NCI-H2171 (cell line): ENCODE results near the gene PRRX2.
"Not testable (repeated sequence)": the region's sequence is repeated elsewhere in the genome, so short reads cannot be mapped to it uniquely, and the experiment has no call there.

Experiments used
- DNase-seq: peaks from one replicate; lab custom pipeline; 2025; lab: John Stamatoyannopoulos, UW

Gene PRRX2

DNA sequence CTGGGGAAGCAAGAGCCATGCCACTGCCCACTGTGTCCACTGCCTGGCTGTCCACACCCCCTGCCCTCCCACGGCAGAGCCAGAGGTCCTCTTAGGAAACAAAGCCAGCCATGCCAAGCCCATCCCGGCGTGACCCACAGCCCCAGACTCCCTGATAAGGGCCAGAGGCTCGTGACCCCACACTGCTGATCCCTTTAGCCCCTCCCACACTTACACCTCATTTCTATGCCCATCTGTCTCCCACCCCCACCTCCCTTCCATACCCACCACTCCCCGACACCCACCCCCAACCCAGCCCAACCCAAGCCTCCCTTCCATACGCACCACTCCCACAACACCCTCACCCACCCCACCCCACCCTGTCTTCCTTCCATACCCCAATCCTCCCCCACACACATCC, 70.1 kb downstream of the PRRX2 start:
- DNase-seq: no peak

DNA sequence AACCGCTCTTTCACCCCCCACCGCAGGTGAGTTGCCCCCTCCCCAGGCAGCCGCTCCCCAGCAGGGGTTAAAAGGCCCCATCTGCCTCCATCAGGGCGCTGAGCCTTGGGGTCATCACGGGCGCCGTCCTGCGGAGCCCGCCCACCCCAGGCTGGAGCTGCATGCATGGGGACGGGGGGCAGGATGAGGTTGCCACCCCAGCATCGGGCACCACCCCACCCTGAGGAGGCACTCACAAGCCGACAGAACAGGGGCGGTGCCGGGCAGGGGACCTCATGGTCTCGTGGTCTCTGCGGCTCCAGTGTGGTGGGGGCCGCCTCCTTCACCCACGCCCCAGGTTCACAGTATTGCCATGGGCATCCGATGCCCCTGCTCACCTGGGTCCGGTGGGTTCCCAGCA, 70.9 kb downstream of the PRRX2 start:
- no peak for DNase-seq

DNA sequence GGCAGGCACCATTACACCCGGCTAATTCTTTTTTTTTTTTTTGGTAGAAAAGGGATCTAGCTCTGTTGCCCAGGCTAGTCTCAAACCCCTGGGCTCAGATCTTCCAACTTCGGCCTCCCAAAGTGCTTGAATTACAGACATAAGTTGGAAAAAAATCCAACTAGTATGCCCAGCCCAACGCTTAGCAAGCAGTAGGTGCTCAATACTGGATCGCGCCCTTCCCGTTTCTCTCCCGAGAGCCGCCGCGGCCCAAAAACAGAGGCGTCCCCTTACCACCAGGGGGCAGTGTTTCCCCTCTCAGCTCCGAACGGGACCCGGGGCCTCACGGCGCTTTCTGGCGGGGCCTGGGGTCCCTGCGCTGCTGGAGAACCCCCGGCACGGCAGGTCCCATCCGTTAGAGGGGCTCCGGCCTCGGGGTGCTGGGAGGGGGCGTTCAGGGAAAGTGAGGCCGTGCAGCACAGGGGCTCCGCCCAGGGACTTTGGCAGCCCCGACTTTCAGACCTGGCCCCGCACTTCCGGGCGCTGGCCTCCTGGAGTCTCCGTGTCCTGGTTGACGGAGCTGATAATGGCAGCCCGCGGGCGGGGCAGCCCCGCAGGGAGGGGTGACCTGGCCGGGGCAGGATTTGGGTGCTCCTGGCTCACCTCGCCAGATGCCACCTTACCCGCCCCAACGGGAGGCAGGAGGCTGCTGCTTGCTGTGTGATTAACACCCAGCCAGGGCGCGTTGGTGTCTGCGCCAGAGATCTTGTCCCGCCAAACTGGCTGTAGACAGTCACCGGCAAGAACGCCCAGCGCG, 72.2 kb downstream of the PRRX2 start:
- peak; percentile 95 for DNase-seq

DNA sequence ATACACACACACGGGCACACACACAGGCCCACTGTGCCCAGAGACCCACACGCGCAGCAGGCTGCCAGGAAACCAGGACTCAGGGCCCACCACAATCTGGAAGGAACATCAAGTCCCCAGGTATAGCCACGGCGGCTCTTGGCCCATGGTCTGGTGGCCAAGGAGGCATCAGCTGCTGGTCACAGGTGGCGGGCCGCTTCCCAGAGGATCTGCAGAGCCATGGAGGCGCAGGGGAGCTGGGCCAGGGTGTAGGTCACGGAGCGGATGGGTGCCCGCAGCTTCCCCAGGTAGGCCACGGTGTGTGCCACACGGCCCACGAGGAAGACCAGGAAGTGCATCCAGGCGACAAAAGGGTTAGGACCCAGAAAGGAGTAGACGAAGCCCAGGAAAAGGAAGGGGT, 74.0 kb downstream of the PRRX2 start:
- no peak for DNase-seq

DNA sequence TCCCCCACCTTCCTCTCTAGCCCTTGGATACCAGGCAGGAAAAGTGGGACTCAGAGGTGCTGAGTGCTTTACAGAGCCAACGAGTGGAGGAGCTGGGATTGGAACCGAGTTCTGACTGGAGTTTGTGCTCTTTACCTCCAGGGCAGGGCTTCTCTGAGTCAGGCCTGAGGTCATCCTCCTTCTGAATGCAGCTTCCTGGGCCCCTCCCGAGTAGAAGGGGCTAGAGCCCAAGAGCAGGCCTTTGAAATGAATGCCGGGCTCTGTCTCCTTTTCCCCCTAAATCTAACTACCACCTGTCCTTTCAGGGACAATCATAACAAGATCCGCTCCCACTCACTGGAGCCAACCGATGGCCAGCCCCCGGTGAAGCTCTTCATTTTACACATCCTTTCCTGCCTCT, 74.7 kb downstream of the PRRX2 start:
- DNase-seq: no peak

DNA sequence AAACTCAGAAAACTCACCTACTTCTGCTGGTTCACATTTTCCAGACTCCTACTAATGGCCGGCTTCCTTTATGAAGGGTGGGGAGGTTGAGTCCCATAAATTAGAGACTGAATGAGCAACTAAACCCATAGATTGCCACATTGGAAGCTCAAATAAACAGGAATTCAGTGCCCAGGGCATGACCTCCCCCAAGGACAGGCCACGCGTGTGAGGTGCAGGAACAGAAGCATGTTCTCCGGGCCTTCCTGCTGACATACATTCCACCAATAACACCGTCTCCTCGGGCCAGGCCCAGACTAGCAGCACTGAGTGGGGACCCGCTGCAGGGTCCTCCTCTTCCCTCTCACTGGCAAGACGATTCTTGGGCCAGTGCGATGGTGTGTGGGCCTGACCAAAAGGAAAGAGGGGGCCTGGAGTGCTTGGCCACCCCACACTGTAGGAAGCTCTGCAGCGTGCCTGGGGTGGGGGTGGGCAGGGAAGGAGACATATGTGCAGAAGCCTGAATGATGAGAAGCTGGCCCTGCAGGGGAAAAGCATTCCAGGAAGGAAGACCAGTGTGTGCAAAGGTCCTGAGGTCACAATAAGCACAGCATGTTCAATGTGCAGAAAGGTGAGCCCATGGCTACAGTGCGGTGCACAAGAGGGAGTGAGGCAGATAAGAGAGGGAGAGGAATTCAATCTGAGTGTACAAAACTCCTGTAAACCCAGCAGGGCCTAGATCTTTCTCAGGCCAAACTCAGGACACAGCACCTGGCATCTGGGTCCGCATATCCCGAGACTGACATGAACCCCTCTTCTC, 75.4 kb downstream of the PRRX2 start:
- no peak for DNase-seq

DNA sequence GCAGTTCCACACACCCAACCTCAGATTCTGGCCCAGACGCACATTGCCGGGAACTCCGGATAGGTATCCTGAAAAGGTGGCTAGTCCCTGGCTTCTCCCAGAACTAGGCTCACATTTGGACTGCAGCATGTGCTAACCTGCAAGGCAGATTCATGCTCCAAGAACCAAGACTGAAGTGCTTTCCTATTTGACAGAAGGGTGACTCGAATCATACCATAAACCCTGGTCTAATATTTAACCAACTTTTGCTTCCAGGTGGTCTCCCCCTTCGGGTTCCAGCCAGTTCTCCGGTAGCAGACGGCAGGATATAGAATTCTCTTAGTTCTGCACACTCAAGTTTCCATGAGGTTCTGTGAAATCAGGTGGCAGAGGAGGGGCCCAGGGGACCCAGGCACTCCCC, 79.8 kb downstream of the PRRX2 start:
- no peak for DNase-seq

DNA sequence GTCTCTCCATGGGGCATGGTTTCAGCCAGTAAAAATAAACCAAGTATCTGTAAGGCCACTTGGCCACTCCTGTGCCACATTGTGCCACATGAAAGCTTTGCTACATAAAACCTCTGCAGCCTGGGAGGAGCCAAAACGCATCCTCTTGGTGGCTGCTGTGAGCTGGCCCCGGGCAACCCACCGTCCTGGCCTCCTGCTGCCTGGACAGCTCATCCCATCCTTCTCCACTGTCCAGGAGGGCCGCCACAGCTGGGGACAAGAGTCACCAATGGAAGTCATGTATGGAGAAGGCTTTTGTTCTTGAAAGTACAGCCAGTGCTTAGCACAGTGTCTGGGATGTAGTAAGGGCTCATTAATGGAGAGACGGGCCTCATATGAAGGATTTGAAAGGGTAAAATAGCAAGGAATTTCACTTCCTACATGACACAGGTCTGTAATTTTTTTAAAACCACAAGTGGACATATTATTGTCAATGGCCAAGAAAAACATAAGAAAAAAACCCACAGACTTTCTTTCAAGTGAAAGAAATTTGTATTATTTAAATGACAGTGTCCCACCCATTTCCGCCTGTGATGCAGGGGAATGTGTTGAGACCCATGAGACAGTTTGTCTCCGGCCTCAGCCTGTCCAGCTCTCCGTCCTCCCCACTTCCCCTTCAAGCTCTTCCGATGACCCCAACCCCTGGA, 80.8 kb downstream of the PRRX2 start:
- DNase-seq: no peak

DNA sequence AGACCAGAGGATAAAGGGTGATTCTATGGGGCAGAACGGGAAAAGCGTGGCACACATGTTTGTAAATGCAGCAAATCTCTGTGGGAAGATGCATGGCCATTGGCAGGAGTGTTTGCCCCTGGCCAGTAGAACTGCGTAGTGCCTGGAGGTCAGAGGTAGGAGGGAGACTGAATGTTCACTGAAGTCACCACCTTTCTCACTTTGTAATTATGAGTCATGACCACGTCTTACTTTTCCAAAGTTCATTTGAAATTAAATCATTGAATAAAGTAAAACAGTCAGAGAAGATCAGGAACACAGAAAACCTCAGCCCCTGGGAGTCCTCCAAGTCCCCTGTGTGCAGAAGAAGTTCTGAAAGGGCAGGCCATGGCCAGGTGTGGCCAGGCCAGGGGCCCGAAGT, 82.8 kb downstream of the PRRX2 start:
- no peak for DNase-seq

DNA sequence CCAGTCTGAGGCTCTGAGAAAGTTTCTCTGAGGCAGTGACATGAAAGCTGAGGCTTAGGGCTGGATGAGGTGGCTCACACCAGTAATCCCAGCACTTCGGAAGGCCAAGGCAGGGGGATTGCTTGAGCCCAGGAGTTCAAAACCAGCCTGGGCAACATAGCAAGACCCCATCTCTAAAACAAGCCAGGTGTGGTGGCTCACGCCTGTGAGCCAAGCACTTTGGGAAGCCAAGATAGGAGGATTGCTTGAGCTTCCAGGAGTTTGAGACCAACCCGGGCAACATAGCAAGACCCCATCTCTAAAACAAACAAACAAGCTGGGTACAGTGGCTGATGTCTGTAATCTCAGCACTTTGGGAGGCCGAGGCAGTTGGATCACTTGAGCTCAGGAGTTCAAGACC, 83.6 kb downstream of the PRRX2 start:
- DNase-seq: not testable (repeated sequence)

DNA sequence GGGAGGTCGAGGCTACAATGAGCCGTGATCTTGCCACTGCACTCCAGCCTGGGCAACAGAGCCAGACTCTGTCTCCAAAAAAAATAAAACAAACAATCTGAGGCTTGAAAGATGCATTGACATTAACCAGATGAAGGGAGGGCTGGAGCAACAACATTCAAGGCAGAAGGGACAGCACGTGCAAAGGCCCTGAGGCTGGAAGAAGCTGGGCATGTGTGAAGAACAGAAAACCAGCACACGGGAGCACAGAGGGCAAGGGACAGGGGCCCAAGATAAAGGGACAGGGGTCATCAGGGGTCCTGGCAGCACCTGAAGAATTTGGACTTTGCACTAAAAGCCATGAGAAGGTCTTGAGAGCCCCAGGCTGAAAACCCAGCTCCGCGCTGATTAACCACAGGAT, 84.1 kb downstream of the PRRX2 start:
- no peak for DNase-seq

DNA sequence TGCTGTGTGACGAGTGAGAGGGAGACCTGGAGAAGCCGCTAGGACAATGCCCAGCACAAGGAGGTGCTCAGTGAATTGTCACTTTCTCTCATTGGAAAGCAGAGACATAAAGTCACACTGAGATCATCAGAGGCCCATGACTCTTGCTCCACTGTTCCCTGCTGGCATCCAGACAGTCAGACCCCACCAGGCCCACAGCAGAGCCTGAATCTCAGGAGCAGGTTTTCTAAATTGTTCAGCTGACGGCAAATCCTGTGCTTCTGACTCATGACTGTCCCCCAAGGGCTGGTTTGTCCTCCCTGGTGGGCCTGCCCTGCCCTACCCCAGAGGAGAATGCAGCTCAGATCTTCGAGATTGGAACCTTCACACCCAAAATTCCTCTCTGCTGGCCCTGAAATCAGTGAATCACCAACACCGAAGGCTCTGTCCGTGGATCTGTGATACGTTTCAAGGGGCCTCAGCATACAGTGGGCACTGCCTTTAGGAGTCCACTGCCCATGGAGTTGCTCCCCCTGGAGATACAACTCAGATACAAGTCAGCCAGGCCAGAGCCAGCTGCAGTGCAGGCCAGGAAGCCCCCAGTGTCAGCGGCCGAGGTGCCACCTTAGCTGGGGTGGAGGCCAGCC, 84.7 kb downstream of the PRRX2 start:
- no peak for DNase-seq

DNA sequence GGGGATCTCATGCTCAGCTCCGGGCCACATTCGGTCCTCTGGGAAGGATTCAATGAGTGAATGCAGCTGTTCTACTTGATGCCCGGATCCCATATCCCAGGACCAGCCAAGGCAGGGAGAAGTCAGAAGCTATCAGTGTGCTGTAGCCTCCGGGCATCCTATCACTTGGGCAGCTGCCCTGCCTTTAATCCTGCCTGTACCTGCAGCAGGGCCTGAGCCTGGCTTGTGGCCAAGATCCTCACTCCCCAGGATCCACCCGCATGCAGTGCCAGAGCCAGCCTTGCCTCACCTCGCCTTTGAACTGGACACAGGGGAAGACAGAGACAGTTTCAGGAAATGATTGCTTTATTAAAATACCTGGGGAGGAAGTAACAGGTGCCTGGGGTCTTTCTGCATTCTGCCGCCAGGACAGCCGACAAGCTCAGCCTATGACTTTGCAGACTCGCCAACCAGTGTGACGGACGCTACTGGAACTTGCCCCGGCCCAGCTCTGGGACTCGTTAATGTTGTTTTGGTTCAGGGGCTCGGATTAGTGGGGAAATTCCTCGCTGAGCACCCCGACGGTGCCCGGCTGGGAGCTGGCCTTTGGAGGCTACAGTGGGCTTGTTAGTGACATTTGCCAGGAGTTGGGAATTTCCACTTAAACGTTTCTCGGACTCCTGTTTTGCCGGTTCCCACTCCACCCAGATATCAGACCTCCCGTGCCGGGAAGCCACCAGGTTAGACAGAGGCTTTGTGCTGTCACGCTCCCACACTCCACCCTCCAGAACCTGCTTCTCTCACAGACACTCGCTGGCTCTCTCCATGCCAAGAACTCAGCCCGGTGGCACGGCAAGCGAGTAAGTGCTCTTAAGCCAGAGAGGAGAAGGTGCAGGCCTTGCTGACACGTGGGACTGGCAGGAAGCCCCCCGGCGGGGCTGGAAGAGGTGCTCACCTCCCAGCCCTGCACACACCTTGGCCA, 86.7 kb downstream of the PRRX2 start:
- DNase-seq: no peak

DNA sequence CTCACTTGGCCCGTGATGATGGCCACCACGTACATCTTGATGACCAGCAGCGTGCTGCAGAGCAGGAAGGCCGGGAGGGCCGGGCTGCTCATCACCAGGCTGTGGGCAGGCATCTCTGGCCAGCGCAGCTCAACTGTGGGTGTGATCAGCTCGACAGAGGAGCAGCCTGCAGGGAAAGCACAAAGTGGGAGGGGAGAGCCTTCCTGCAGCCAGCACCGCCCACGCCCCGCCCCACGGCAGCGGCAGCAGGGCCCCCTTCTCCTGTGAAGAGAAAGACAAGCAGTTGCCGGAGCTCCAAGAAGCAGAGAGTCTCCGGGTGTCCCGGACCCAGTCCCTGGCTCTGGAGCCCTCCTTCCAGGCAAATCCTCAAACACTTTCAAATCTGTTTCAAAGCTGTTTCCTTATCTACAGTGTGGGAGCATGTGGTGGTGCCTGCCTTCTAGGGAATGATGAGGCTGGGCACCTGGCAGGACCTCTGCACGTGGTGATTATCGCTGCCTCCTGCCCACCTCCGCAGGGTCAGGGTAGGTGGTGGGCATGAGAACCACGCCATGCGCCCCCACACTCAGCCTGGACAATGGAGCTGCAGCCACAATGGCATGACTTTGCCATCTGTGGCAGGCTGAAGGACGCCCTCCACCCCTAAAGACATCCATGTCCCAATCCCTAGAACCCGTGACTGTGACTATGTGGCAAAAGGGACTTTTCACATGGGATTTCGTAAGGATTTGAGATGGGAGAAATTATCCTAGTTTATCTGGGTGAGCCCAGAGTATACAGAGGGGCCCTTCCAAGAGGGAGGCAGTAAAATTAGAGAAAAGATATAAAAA, 87.7 kb downstream of the PRRX2 start, which contains the start of gene PTGES:
PTGES (minus strand) TSS at position 143 of the 830 bp plus-strand sequence; CDS start at position 113, 30 bp downstream.
- DNase-seq: peak; percentile 8

DNA sequence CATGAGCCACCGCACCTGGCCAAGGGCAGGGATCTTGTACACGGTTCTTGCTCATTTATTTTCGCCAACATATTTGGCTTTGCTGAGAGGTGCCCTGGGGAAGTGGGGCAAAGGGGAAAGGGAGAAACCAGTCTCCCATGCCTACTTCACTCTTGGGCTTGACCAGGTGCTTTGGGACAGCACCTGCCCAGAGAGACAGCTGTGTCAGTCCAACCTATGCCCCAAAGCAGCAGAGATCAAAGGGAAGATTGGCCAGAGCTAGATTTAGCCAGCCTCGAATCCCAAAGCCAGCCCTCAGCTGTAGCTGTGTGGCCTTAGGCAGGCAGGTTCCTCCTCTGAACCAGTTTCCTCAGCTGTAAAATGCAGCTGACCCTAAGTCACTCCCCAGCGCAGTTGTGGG, 89.7 kb downstream of the PRRX2 start:
- no peak for DNase-seq

DNA sequence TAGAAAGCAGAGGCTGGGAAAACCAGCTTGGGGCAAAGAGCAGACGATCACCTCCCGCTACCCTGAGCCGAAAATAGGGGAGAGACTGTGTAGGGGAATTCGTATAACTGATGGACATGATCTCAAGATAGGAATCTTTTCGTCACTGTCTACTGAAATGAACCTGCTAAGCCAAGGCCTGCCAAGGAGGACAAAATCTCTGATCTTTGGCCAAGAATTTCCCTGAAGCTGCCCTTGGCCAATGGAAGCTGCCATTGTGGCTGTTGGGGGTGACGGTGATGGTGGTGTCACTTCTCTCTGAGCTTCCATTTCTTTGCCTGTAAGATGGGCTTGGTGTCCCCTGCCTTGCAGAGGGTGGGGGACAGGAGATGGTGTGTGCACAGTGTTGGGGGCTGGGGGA, 90.7 kb downstream of the PRRX2 start:
- no peak for DNase-seq

DNA sequence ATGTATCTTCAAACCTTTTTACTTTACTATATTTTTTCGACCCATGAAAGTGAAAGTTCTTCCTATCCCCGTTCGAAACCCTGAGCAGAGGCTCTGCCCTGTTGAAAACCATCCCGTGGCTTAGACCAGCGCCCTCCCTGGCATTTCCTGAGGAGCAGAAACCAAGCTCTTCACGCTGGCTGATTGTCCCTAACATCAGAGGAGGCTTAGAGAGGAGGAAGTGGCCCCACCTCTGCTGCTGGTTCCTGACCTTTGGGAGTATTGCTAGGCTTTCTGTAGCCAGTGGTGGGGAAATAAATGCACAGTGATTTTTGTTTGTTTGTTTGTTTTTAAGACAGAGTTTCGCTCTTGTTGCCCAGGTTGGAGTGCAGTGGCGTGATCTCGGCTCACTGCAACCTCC, 91.6 kb downstream of the PRRX2 start:
- no peak for DNase-seq

DNA sequence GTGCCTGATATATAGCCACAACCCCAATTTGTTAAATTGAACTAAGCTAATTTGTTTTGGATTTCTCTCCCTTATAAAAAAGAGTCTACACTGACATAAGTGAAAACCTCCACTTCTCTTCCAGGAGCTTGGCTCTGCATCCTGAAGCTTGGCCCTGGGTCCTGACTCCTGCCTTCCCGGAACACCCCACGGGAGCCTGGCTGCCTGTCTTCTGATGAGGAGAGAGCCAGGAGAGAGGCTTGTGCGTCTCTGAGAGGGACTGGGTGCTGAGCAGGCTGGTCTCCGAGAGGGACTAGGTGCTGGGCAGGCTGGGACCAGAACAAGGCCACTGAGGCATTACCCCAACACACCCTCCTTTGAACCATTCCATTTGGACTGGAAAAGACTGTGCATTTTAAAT, 93.9 kb downstream of the PRRX2 start:
- DNase-seq: no peak

DNA sequence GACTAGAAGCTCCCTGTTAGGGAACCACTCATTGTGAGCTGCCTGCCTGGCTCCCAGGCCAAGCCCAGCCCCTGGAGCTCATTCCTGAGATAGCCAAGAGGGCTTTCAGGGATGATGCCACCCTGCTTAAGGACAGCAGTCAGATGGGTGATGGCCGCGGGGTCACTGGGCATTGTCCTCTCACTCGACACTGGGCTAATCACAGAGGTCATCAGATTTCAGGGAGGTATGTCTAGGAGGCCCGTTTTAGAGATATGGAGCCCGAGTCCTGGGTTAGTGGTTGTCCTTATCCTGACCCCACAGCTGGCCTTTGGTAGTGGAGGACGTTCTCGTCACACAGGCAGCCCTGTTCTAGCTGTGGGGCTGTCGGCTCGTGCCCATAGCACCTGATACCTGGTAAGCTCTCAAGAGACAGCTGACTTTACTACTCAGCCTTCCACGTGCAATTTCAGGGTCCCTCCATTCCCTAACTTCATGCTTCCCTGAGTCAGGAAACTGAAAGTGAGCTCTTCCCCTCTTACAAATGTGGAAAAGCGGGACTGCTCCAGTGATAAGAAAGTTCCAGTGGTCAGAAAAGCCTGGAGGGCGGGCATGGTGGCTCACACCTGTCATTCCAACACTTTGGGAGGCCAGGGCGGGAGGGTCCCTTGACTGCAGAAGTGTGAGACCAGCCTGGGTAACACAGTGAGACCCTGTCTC, 94.5 kb downstream of the PRRX2 start:
- no peak for DNase-seq

DNA sequence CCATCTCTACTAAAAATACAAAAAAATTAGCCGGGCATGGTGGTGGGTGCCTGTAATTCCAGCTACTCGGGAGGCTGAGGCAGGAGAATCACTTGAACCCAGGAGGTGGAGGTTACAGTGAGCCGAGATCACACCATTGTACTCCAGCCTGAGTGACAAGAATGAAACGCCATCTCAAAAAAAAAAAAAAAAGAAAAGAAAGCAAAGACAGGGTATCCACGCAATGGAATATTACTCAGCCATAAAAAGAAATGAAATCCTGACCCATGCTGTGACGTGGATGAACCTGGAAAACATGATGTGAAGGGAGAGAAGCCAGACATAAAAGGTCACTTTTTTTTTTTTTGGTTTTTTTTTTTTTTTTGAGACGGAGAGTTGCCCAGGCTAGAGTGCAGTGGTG, 95.3 kb downstream of the PRRX2 start:
- DNase-seq: not testable (repeated sequence)
